ENCODE measurements around the gene PROK1.

PROK1 gene

GRCh38 chr1:110420874-110421793 lies 29.8 kb upstream of the PROK1 start:
- Histone ChIP-seq H3K9me3 (ENCODE audit: severe bottlenecking) (no peaks in the 10 kb centered on the region), H3K27ac (no peak overlapping the region), H3K36me3 (no peaks in the 10 kb centered on the region), H3K4me3 (ENCODE audit: low read depth, low read length) (no peak overlapping the region), H3K27me3 (ENCODE audit: insufficient read depth, low read depth, severe bottlenecking) (no peaks in the 10 kb centered on the region)
- no peak for DNase-seq
- TF ChIP-seq CTCF (IDR thresholded peaks at IDR 0.05; ENCODE audit: low read depth, low read length) = no peak

GRCh38 chr1:110424699-110425611 lies 26.0 kb upstream of the PROK1 start:
- Histone ChIP-seq H3K9me3 (ENCODE audit: severe bottlenecking) (no peaks in the 10 kb centered on the region), H3K27me3 (ENCODE audit: insufficient read depth, low read depth, severe bottlenecking) (no peaks in the 10 kb centered on the region), H3K4me3 (ENCODE audit: low read depth, low read length) (no peak overlapping the region; the same call in 1 of the 2 replicates), H3K27ac (peak overlapping the region; percentile 5; the same call in 1 of the 2 replicates), H3K36me3 (no peaks in the 10 kb centered on the region)
- peak; percentile 32 for DNase-seq
- TF ChIP-seq CTCF (IDR thresholded peaks at IDR 0.05; ENCODE audit: low read depth, low read length) = no peak

- Histone ChIP-seq H3K4me3 (ENCODE audit: low read depth, low read length) (no peak overlapping the region; the same call in 1 of the 2 replicates), H3K9me3 (ENCODE audit: severe bottlenecking) (no peaks in the 10 kb centered on the region), H3K36me3 (no peaks in the 10 kb centered on the region), H3K27me3 (ENCODE audit: insufficient read depth, low read depth, severe bottlenecking) (no peaks in the 10 kb centered on the region), H3K27ac (peak overlapping the region; percentile 5; the same call in 1 of the 2 replicates)
- no peak for TF ChIP-seq CTCF (IDR thresholded peaks at IDR 0.05; ENCODE audit: low read depth, low read length)
- DNase-seq = no peak
These were observed 25.3 kb upstream of the PROK1 start for GRCh38 chr1:110425612-110426152.

GRCh38 chr1:110426854-110427253 lies 24.1 kb upstream of the PROK1 start:
- H3K27ac ChIP-seq = no peak overlapping the region
- no peaks in the 10 kb centered on the region for H3K9me3 ChIP-seq (ENCODE audit: severe bottlenecking)
- H3K27me3 ChIP-seq (ENCODE audit: insufficient read depth, low read depth, severe bottlenecking) = no peaks in the 10 kb centered on the region
- no peaks in the 10 kb centered on the region for H3K36me3 ChIP-seq
- H3K4me3 ChIP-seq (ENCODE audit: low read depth, low read length) = no peak overlapping the region
- DNase-seq = no peak
- no peak for TF ChIP-seq CTCF (IDR thresholded peaks at IDR 0.05; ENCODE audit: low read depth, low read length)

GRCh38 chr1:110428946-110429345 lies 22.0 kb upstream of the PROK1 start:
- no peaks in the 10 kb centered on the region for H3K27me3 ChIP-seq (ENCODE audit: insufficient read depth, low read depth, severe bottlenecking)
- H3K27ac ChIP-seq = no peak overlapping the region
- H3K36me3 ChIP-seq = no peaks in the 10 kb centered on the region
- no peak for TF ChIP-seq CTCF (IDR thresholded peaks at IDR 0.05; ENCODE audit: low read depth, low read length)
- no peaks in the 10 kb centered on the region for H3K9me3 ChIP-seq (ENCODE audit: severe bottlenecking)
- no peak for DNase-seq
- no peak overlapping the region for H3K4me3 ChIP-seq (ENCODE audit: low read depth, low read length)

All from WERI-Rb-1 (cell line).